ENCODE data around the gene SNAP47.

DNA sequence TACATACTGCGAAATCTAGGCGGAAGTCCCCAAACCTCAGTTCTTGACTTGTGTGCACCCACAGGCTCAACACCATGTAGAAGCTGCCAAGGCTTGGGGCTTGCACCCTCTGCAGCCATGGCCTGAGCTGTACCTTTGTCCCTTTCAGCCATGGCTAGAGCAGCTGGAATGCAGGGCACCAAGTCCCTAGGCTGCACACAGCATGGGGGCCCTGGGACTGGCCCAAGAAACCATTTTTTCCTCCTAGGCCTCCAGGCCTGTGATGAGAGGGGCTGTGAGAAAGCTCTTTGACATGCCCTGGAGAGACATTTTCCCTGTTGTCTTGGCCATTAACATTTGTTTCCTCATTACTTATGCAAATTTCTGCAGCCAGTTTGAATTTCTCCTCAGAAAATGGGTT lies 78.7 kb downstream of the SNAP47 start:
- TF ChIP-seq, protein P1, sequence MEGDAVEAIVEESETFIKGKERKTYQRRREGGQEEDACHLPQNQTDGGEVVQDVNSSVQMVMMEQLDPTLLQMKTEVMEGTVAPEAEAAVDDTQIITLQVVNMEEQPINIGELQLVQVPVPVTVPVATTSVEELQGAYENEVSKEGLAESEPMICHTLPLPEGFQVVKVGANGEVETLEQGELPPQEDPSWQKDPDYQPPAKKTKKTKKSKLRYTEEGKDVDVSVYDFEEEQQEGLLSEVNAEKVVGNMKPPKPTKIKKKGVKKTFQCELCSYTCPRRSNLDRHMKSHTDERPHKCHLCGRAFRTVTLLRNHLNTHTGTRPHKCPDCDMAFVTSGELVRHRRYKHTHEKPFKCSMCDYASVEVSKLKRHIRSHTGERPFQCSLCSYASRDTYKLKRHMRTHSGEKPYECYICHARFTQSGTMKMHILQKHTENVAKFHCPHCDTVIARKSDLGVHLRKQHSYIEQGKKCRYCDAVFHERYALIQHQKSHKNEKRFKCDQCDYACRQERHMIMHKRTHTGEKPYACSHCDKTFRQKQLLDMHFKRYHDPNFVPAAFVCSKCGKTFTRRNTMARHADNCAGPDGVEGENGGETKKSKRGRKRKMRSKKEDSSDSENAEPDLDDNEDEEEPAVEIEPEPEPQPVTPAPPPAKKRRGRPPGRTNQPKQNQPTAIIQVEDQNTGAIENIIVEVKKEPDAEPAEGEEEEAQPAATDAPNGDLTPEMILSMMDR (IDR thresholded peaks at IDR 0.05): no peak
- TF ChIP-seq POLR2A (IDR thresholded peaks at IDR 0.05): no peak

Data from body of pancreas (tissue), 4 donors.